Measurements from ENCODE around the gene RUNX1. TPM values are rescaled to one million over a fixed set of nuclear protein-coding genes. Genes with fewer than 3 reads are reported as not detected.
"Not testable (repeated sequence)": the region's sequence is repeated elsewhere in the genome, so short reads cannot be mapped to it uniquely, and the experiment has no call there.

Gene RUNX1
- polyA plus RNA-seq, 1 experiment: 20.9 TPM

GRCh38 chr21:34970167-34970500, 79.0 kb downstream of the RUNX1 start:
- POLR2A ChIA-PET: no interaction called here
- DNase-seq (ENCODE audit: low read depth, low spot score): no peak

GRCh38 chr21:34969423-34970166, 79.5 kb downstream of the RUNX1 start:
- ChIA-PET CTCF (no interaction called here), POLR2A (no interaction called here)
- no peak for DNase-seq (ENCODE audit: low read depth, low spot score)
- no peaks in the 10 kb centered on the region for H3K9me3 ChIP-seq (ENCODE audit: control insufficient read depth, insufficient read depth, low read length)
- H3K27me3 ChIP-seq (ENCODE audit: control insufficient read depth, insufficient read depth, low read length): no peaks in the 10 kb centered on the region
- H3K27ac ChIP-seq (ENCODE audit: low read depth, low read length): no peak overlapping the region
- no peak for TF ChIP-seq CTCF (IDR thresholded peaks at IDR 0.05; ENCODE audit: low read depth, low read length)
- H3K4me3 ChIP-seq (ENCODE audit: low read depth, low read length): no peak overlapping the region

More at GRCh38 chr21:34970167-34970500, 79.0 kb downstream of the RUNX1 start:
- CTCF ChIA-PET: interaction anchor here (0.6 kb wide), 1 partner anchor 23 kb away, joined by 4 read pairs; no protein-coding TSS in a partner anchor
- no peak for TF ChIP-seq CTCF (IDR thresholded peaks at IDR 0.05; ENCODE audit: low read depth, low read length)
- Histone ChIP-seq H3K27ac (ENCODE audit: low read depth, low read length) (no peak overlapping the region), H3K9me3 (ENCODE audit: control insufficient read depth, insufficient read depth, low read length) (no peaks in the 10 kb centered on the region), H3K4me3 (ENCODE audit: low read depth, low read length) (no peak overlapping the region), H3K27me3 (ENCODE audit: control insufficient read depth, insufficient read depth, low read length) (no peaks in the 10 kb centered on the region)

- POLR2A ChIA-PET: no interaction called here
These were observed 80.4 kb downstream of the RUNX1 start for GRCh38 chr21:34968414-34969333.

DNA sequence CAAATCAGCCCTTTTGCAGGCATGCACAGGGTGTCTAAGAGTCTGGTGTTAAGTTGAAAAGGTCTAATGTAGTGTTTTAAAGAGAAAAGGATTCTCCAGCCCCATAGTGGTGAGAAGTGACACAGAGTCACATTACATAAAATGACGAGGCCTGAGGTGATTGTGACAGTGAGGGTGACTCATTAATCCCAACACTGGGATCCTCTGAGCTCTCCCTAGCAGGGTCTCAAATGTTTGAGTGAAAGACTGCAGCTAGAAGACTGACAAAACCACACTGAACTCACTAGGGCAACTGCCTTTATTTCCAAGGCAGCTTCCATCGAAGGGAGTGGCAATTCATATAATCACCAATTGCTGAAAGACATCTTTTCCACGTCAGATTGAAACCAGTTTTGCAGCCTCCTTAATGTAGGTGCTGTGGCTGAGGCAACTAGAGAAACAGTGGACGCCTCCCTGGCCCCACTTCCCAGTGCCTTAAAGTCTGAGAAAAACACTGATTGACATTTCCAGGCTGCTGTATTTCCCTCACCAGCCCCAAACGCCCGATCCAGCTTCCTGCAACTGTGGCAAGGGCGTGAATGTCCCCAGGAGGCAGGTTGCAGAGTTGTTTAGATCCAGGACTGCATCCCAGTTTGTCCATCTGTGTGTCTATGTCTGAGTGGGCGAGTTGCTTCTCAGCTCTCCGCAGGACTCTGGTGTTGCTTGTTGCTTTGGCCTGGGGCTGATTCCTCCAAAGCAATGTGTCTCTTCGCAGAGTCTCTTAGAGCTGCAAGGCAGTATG, 81.4 kb downstream of the RUNX1 start:
- POLR2A ChIA-PET: no interaction called here
- TF ChIP-seq CTCF (IDR thresholded peaks at IDR 0.05; ENCODE audit: low read depth, low read length): no peak
- no peaks in the 10 kb centered on the region for H3K9me3 ChIP-seq (ENCODE audit: control insufficient read depth, insufficient read depth, low read length)
- no peak overlapping the region for H3K4me3 ChIP-seq (ENCODE audit: low read depth, low read length)
- CTCF ChIA-PET: no interaction called here
- no peak overlapping the region for H3K27ac ChIP-seq (ENCODE audit: low read depth, low read length)
- no peak for DNase-seq (ENCODE audit: low read depth, low spot score)
- H3K27me3 ChIP-seq (ENCODE audit: control insufficient read depth, insufficient read depth, low read length): no peaks in the 10 kb centered on the region

More at GRCh38 chr21:34968414-34969333, 80.4 kb downstream of the RUNX1 start:
- CTCF ChIA-PET: no interaction called here
- no peak for TF ChIP-seq CTCF (IDR thresholded peaks at IDR 0.05; ENCODE audit: low read depth, low read length)
- Histone ChIP-seq H3K9me3 (ENCODE audit: control insufficient read depth, insufficient read depth, low read length) (no peaks in the 10 kb centered on the region), H3K27ac (ENCODE audit: low read depth, low read length) (no peak overlapping the region), H3K27me3 (ENCODE audit: control insufficient read depth, insufficient read depth, low read length) (no peaks in the 10 kb centered on the region), H3K4me3 (ENCODE audit: low read depth, low read length) (no peak overlapping the region)
- no peak for DNase-seq (ENCODE audit: low read depth, low spot score)

- POLR2A ChIA-PET; CTCF ChIA-PET; DNase-seq (ENCODE audit: low read depth, low spot score); H3K4me3 ChIP-seq (ENCODE audit: low read depth, low read length); H3K27me3 ChIP-seq (ENCODE audit: control insufficient read depth, insufficient read depth, low read length); H3K9me3 ChIP-seq (ENCODE audit: control insufficient read depth, insufficient read depth, low read length); H3K27ac ChIP-seq (ENCODE audit: low read depth, low read length): not testable (repeated sequence)
These were observed 82.2 kb downstream of the RUNX1 start for GRCh38 chr21:34966881-34967280.

Measured in AG04450 (cell line).